Pancreas (tissue), 10 donors: ENCODE results near the gene IRF8. TPM values are rescaled to one million over a fixed set of nuclear protein-coding genes. Genes with fewer than 3 reads are reported as not detected.

Experiments used
- ATAC-seq, 4 donors: fragments of 200-7000 bp; cut with Tn5 transposase; one replicate each; pipeline versions ENCODE4 v1.8.0 to v1.9.1; 2020; ENCODE audit warnings: mild to moderate bottlenecking in 4 of 4, moderate library complexity in 4 of 4
- DNase-seq, 6 donors: peaks; one replicate each; pipeline ENCODE4 v3.0.0-alpha.2; 2020
- FAIRE-seq: peaks from 2 replicates; lab custom pipeline; 2012; peaks lifted over from hg19 to GRCh38; lab: Jason Lieb, UNC
- H3K27ac ChIP-seq, 4 donors: fragments of 200-600 bp; sonication (generic); 1 replicate in 3 of 4; 2 replicates in 1 of 4; pipeline versions ENCODE4 v1.5.0 to v1.8.0; 2020
- H3K27me3 ChIP-seq, 4 donors: fragments of 200-600 bp; one replicate each; pipeline ENCODE4 v1.8.0; 2021
- H3K36me3 ChIP-seq, 3 donors: fragments of 200-600 bp; sonication (generic) in 1 of 3; one replicate each; pipeline versions ENCODE4 v1.5.0 to v1.8.0; 2020 to 2021
- H3K4me1 ChIP-seq, 3 donors: fragments of 200-600 bp; one replicate each; pipeline ENCODE4 v1.8.0; 2021
- H3K4me3 ChIP-seq, 4 donors: fragments of 200-600 bp; sonication (generic) in 2 of 4; one replicate each; pipeline versions ENCODE4 v1.5.0 to v1.8.0; 2020 to 2021
- H3K9me3 ChIP-seq, 4 donors: fragments of 200-600 bp; one replicate each; pipeline ENCODE4 v1.8.0; 2021
- CTCF ChIP-seq, 4 donors: fragments of 200-600 bp; sonication (generic) in 3 of 4; IDR thresholded peaks; one replicate each; pipeline versions ENCODE4 v1.5.0 to v1.8.0; 2021; ENCODE audit warnings: antibody characterized with exemption in 4 of 4
- WGBS, 2 donors: extraction: QIAGEN DNeasy Blood & Tissue Kit; methylation state at CpG; one replicate each; pipeline ENCODE4 v1.1.7; 2013; 5-methylcytosine and 5-hydroxymethylcytosine counted together
- intact Hi-C, 3 donors: fragments of 100-400 bp; cut with DNase I; formaldehyde crosslinking; loops; one replicate each; pipeline versions ENCODE4 v1.11.1 to v1.14.2; 2022
- polyA plus RNA-seq, 2 donors: library from polyadenylated mRNA; stranded (reverse); fragments of 200-250 nt; gene quantifications; one replicate each; pipeline ENCODE4 v1.2.3, GENCODE V29; 2013
- total RNA-seq, 6 donors: library from RNA; stranded (reverse); fragmentation: NEBNext Ultra II Directional in 4 of 6; extraction: Animal tissue kit (Norgen Biotek cat#: 25700) in 4 of 6; gene quantifications; one replicate each; pipeline versions ENCODE4 v1.2.1 to v1.2.4, GENCODE V29; 2021 to 2023
- donor health status: healthy with polysubstance abuse.
- donor health status: DM: no; HTN: no; CAD: no; lungs with moderate emphysema.
- donor health status: DM: no; HTN: no; CAD: no.
- donor health status: control.
- donor health status: control.
- donor health status: Bipolar disorder and iron deficiency.
- donor health status: DM: yes; HTN: yes; CAD: no.
- donor health status: DM: no; HTN: no; CAD: no.
- donor health status: DM: no; HTN: no; CAD: no.
- donor health status: DM: yes; HTN: yes; CAD: no.

The IRF8 gene
- total and polyA plus RNA-seq, 8 donors: 0.92 to 18.2 (median 6.9) TPM

- Histone ChIP-seq H3K27me3 (peaks cover 0 to 19% (median 0%) of the 10 kb centered on the region in 4 donors), H3K36me3 (no peaks in the 10 kb centered on the region), H3K9me3 (no peaks in the 10 kb centered on the region), H3K4me3 (no peak overlapping the region), H3K27ac (no peak overlapping the region), H3K4me1 (no peaks in the 10 kb centered on the region)
- TF ChIP-seq CTCF (IDR thresholded peaks at IDR 0.05): no peak
- intact Hi-C loops: no loop called here
- FAIRE-seq: no peak
- no peak for ATAC-seq
- DNase-seq: no peak
These were observed 29.8 kb upstream of the IRF8 start for GRCh38 chr16:85869206-85869605.

GRCh38 chr16:85869785-85870558 is 29.0 kb upstream of the IRF8 start:
- H3K27ac ChIP-seq: peak overlapping the region in 2 of 4 donors; percentile 22 to 48
- no peak for FAIRE-seq
- no peak for DNase-seq
- H3K4me3 ChIP-seq: no peak overlapping the region
- no peaks in the 10 kb centered on the region for H3K36me3 ChIP-seq
- intact Hi-C loops: no loop called here
- peak in 2 of 4 donors; percentile 61 to 73 for ATAC-seq
- 10 to 13% methylated on average over 12 of the region's 12 CpGs for WGBS, 2 donors
- H3K9me3 ChIP-seq: no peaks in the 10 kb centered on the region
- H3K27me3 ChIP-seq: peaks cover 0 to 19% (median 0%) of the 10 kb centered on the region in 4 donors
- H3K4me1 ChIP-seq: no peaks in the 10 kb centered on the region
- no peak for TF ChIP-seq CTCF (IDR thresholded peaks at IDR 0.05)

- Histone ChIP-seq H3K9me3 (no peaks in the 10 kb centered on the region), H3K4me3 (no peak overlapping the region), H3K27me3 (peaks cover 0 to 19% (median 0%) of the 10 kb centered on the region in 4 donors), H3K4me1 (no peaks in the 10 kb centered on the region), H3K27ac (no peak overlapping the region), H3K36me3 (no peaks in the 10 kb centered on the region)
- intact Hi-C loops: no loop called here
- FAIRE-seq: no peak
- WGBS, 2 donors: 62 to 64% methylated on average over 7 of the region's 7 CpGs
- TF ChIP-seq CTCF (IDR thresholded peaks at IDR 0.05): no peak
- DNase-seq: no peak
- no peak for ATAC-seq
These were observed 27.2 kb upstream of the IRF8 start for GRCh38 chr16:85871756-85872155.

GRCh38 chr16:85872734-85873133 is 26.2 kb upstream of the IRF8 start:
- ATAC-seq: peak in 2 of 4 donors; percentile 52 to 61
- peaks cover 0 to 19% (median 0%) of the 10 kb centered on the region in 4 donors for H3K27me3 ChIP-seq

More at GRCh38 chr16:85872734-85873133, 26.2 kb upstream of the IRF8 start:
- FAIRE-seq (no peak), DNase-seq (no peak)
- H3K4me1 ChIP-seq: no peaks in the 10 kb centered on the region
- WGBS, 2 donors: 79 to 83% methylated on average over 7 of the region's 7 CpGs
- H3K4me3 ChIP-seq: no peak overlapping the region
- no peaks in the 10 kb centered on the region for H3K36me3 ChIP-seq
- H3K27ac ChIP-seq: no peak overlapping the region
- no peaks in the 10 kb centered on the region for H3K9me3 ChIP-seq
- no peak for TF ChIP-seq CTCF (IDR thresholded peaks at IDR 0.05)
- intact Hi-C loops: no loop called here
